GM12878 (cell line): ENCODE measurements around the gene GMDS. TPM values are rescaled to one million over a fixed set of nuclear protein-coding genes. Genes with fewer than 3 reads are reported as not detected.

Source experiments
- ATAC-seq: fragments of 200-7000 bp; cut with Tn5 transposase; 3 replicates; pipeline ENCODE4 v1.9.1; 2020; ENCODE audit warnings: mild to moderate bottlenecking, moderate library complexity
- BruUV-seq: library from RNA; stranded (reverse); fragments of 400-500 nt; replicated peaks from 2 replicates; lab custom pipeline; 2021; lab: Mats Ljungman, UMichigan
- CTCF ChIA-PET: fragments of 300-600 bp; sonication (Branson Sonifier 250); formaldehyde crosslinking; extraction: SDS; loops from one replicate; lab custom pipeline; 2021; ENCODE audit warnings: inconsistent platforms; lab: Yijun Ruan, JAX
- POLR2A ChIA-PET: fragments of 350-600 bp; formaldehyde crosslinking; extraction: SDS; loops from one replicate; lab custom pipeline; 2021; ENCODE audit warnings: inconsistent platforms; lab: Charles Lee
- RAD21 ChIA-PET: fragments of 300-600 bp; sonication (Branson Sonifier 250); formaldehyde crosslinking; loops from one replicate; lab custom pipeline; 2023; ENCODE audit warnings: antibody characterized with exemption; ENCODE audit not compliant: unreplicated experiment; lab: Charles Lee
- SMC1A ChIA-PET: fragments of 300-600 bp; sonication (Branson Sonifier 250); formaldehyde crosslinking; loops from one replicate; lab custom pipeline; 2023; ENCODE audit not compliant: unreplicated experiment, uncharacterized antibody; lab: Charles Lee
- DNase-seq: peaks from one replicate; pipeline ENCODE4 v3.0.0-alpha.2; 2011; ENCODE audit warnings: low read depth, low spot score
- FAIRE-seq: peaks from 3 replicates; lab custom pipeline; 2011; peaks lifted over from hg19 to GRCh38; lab: Jason Lieb, UNC
- H2AFZ ChIP-seq: 2 replicates; pipeline ENCODE4 v1.6.0; 2011; ENCODE audit warnings: low read depth, low read length, control low read depth; ENCODE audit not compliant: control insufficient read depth
- H3K27ac ChIP-seq: 2 replicates; pipeline ENCODE4 v1.5.1; 2011; ENCODE audit warnings: control low read depth; ENCODE audit not compliant: control insufficient read depth, insufficient read depth
- H3K27me3 ChIP-seq, 2 experiments: replicated peaks in 1 of 2; 2 replicates each; pipeline versions ENCODE4 v1.6.0 to v1.6.1; 2011; ENCODE audit warnings: low read length in 1 of 2; ENCODE audit not compliant: control insufficient read depth in 2 of 2, insufficient read depth in 2 of 2
- H3K36me3 ChIP-seq, 2 experiments: 2 replicates each; pipeline ENCODE4 v1.5.1; 2011; ENCODE audit warnings: low read length in 1 of 2; ENCODE audit not compliant: control insufficient read depth in 2 of 2, insufficient read depth in 2 of 2
- H3K4me1 ChIP-seq: 2 replicates; pipeline ENCODE4 v1.6.1; 2011; ENCODE audit warnings: mild to moderate bottlenecking, low read length, moderate library complexity, mixed read lengths; ENCODE audit not compliant: control insufficient read depth, insufficient read depth
- H3K4me2 ChIP-seq: 2 replicates; pipeline ENCODE4 v1.6.0; 2011; ENCODE audit warnings: control low read depth; ENCODE audit not compliant: control insufficient read depth, insufficient read depth
- H3K4me3 ChIP-seq: fragments of 200-600 bp; sonication (generic); 2 replicates; pipeline ENCODE4 v1.5.1; 2016
- H3K79me2 ChIP-seq: 2 replicates; pipeline ENCODE4 v1.6.0; 2011; ENCODE audit warnings: low read length; ENCODE audit not compliant: control insufficient read depth, insufficient read depth
- H3K9ac ChIP-seq: 2 replicates; pipeline ENCODE4 v1.8.0; 2011; ENCODE audit warnings: low read length, control low read depth, mixed read lengths; ENCODE audit not compliant: control insufficient read depth, insufficient read depth
- H3K9me3 ChIP-seq: replicated peaks from 3 replicates; pipeline ENCODE4 v1.5.1; 2011; ENCODE audit warnings: mild to moderate bottlenecking, low read length; ENCODE audit not compliant: control insufficient read depth, insufficient read depth
- H4K20me1 ChIP-seq: 2 replicates; pipeline ENCODE4 v1.6.0; 2011; ENCODE audit not compliant: control insufficient read depth, insufficient read depth
- ATF2 ChIP-seq: IDR thresholded peaks from 2 replicates; pipeline ENCODE4 v1.6.1; 2012; ENCODE audit warnings: low read length, inconsistent platforms
- BACH1 ChIP-seq: fragments of 450-650 bp; IDR thresholded peaks from 2 replicates; pipeline ENCODE4 v1.6.1; 2017; ENCODE audit warnings: mild to moderate bottlenecking, borderline replicate concordance
- MEF2A ChIP-seq: IDR thresholded peaks from 2 replicates; pipeline ENCODE4 v1.6.1; 2011; ENCODE audit warnings: low read depth, mild to moderate bottlenecking, low read length, moderate library complexity; ENCODE audit not compliant: insufficient read depth
- MYC ChIP-seq: IDR thresholded peaks from 2 replicates; pipeline ENCODE4 v1.6.1; 2011; ENCODE audit warnings: mild to moderate bottlenecking, low read length, moderate library complexity, inconsistent platforms; ENCODE audit not compliant: insufficient read depth, insufficient replicate concordance, insufficient read length, severe bottlenecking
- NBN ChIP-seq: fragments of 450-650 bp; IDR thresholded peaks from 2 replicates; pipeline ENCODE4 v1.6.1; 2016
- NFIC ChIP-seq: IDR thresholded peaks from 2 replicates; pipeline ENCODE4 v1.6.1; 2012; ENCODE audit warnings: low read depth, mild to moderate bottlenecking, inconsistent platforms, low read length, moderate library complexity
- NR2C2 ChIP-seq: IDR thresholded peaks from 2 replicates; pipeline ENCODE4 v1.6.1; 2011; ENCODE audit warnings: borderline replicate concordance, low read depth; ENCODE audit not compliant: control insufficient read depth, insufficient read length
- NRF1 ChIP-seq: conservative IDR thresholded peaks from 2 replicates; pipeline ENCODE4 v1.6.1; 2011; ENCODE audit warnings: mild to moderate bottlenecking, low read depth, low read length, improper control_type of control experiment
- STAT3 ChIP-seq: IDR thresholded peaks from 2 replicates; pipeline ENCODE4 v1.6.1; 2011; ENCODE audit warnings: low read depth, low read length, improper control_type of control experiment
- TCF3 ChIP-seq: IDR thresholded peaks from 2 replicates; pipeline ENCODE4 v1.6.1; 2012; ENCODE audit warnings: low read depth, mild to moderate bottlenecking, low read length, borderline replicate concordance; ENCODE audit not compliant: insufficient read depth
- YBX1 ChIP-seq: fragments of 450-650 bp; IDR thresholded peaks from 2 replicates; pipeline ENCODE4 v1.6.1; 2016; ENCODE audit warnings: antibody characterized with exemption
- WGBS: methylation state at CpG from one replicate; pipeline ENCODE4 v1.1.6; 2016; ENCODE audit warnings: low lambda C conversion rate; ENCODE audit not compliant: insufficient replicate concordance, insufficient coverage; ENCODE audit errors: missing lambda C conversion rate; 5-methylcytosine and 5-hydroxymethylcytosine counted together
- in situ Hi-C: fragments of 300-500 bp; cut with MboI; formaldehyde crosslinking; loops from 9 replicates; pipeline ENCODE4 v1.14.3; 2018; ENCODE audit warnings: mixed read lengths
- intact Hi-C: fragments of 100-400 bp; cut with micrococcal nuclease; formaldehyde crosslinking; loops from one replicate; pipeline ENCODE4 v1.14.2; 2022; ENCODE audit not compliant: unreplicated experiment
- polyA plus RNA-seq, 11 experiments: library from polyadenylated mRNA; depleted of rRNA in 4 of 11; unstranded in 6 of 11; stranded (reverse) in 5 of 11; fragments of >200 nt; fragmentation: Nextera tagmentation in 4 of 11; fragmentation: Illumina TruSeq in 1 of 11; extraction: Ambion mirVana in 4 of 11; extraction: Trizol in 1 of 11; gene quantifications; 1 replicate in 1 of 11; 2 replicates in 10 of 11; pipeline versions ENCODE4 v1.2.1 to v1.2.3, GENCODE V29; 2011 to 2016; ENCODE audit warnings: inconsistent platforms in 2 of 11, missing spikeins in 2 of 11, low read depth in 1 of 11
- total RNA-seq, 4 experiments: library from RNA; depleted of rRNA in 3 of 4; stranded (reverse); fragments of >200 nt in 3 of 4; fragmentation: Illumina TruSeq in 1 of 4; extraction: Trizol in 1 of 4; gene quantifications; 2 replicates each; pipeline versions ENCODE4 v1.2.1 to v1.2.3, GENCODE V29; 2013 to 2021
- TF ChIP-seq, protein P1 (sequence below): IDR thresholded peaks from 2 replicates; pipeline ENCODE4 v1.6.1; 2011; ENCODE audit warnings: borderline replicate concordance, low read depth, mild to moderate bottlenecking, moderate library complexity, low read length; ENCODE audit not compliant: insufficient read depth, poor library complexity, severe bottlenecking

The GMDS gene
- total and polyA plus RNA-seq, 10 of the 15 experiments (the other 5 are each of a cell fraction or from before 2014, with no cell fraction given), result 0.61 to 53.8 (median 29.3) TPM

DNA sequence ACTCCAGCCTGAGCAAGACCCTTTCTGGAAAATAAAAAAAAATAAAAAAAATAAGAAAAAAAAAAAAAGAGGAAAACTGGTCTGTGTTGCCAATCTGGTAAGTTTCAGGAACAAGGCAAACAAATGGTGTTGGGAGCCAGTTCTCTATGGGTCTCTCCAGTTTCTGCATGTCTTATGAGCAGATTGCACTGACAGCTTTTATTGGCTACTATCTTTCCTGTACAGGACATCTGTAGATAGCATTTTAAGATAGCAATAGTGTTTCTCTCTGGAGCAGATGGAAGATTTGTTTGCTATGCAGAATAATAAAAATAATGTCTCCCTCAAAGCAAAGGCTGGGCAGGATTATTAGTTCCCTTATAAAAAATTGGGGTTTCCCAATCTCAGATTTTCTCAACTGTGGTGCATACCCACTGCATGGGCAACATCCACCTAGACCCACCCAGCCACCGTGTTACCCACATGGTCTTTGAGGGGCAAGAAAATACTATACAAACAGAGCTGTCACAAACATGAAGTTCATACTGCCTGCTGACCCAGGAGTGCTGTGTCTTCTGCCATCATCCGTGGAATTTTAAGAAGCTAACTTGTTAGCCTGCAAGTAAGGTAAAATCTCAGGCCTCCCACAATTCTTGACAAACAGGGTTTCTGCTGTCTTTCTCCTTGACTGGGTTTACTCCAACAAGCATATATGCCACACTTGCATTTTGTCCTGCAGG, 9.5 kb downstream of the GMDS start:
- TF ChIP-seq NBN (no peak), TCF3 (no peak), MEF2A (no peak), ATF2 (no peak), NFIC (no peak), MYC (no peak), BACH1 (no peak), NR2C2 (no peak), NRF1 (no peak), STAT3 (no peak), YBX1 (no peak)
- TF ChIP-seq, protein P1, sequence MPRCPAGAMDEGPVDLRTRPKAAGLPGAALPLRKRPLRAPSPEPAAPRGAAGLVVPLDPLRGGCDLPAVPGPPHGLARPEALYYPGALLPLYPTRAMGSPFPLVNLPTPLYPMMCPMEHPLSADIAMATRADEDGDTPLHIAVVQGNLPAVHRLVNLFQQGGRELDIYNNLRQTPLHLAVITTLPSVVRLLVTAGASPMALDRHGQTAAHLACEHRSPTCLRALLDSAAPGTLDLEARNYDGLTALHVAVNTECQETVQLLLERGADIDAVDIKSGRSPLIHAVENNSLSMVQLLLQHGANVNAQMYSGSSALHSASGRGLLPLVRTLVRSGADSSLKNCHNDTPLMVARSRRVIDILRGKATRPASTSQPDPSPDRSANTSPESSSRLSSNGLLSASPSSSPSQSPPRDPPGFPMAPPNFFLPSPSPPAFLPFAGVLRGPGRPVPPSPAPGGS, result no peak
- FAIRE-seq (no peak), ATAC-seq (no peak), DNase-seq (no peak)
- ChIA-PET POLR2A (interaction anchor here (1.1 to 1.5 kb wide), 2 partner anchors 9 to 14 kb away, joined by 3 read pairs; no protein-coding TSS in a partner anchor), CTCF (no interaction called here), SMC1A (interaction anchor here (0.6 to 1.4 kb wide), 2 partner anchors 28 to 50 kb away, joined by 3 to 4 read pairs; no protein-coding TSS in a partner anchor), RAD21 (interaction anchor here (0.6 kb wide), 1 partner anchor 8 kb away, joined by 4 read pairs; no protein-coding TSS in a partner anchor)
- Histone ChIP-seq H3K27ac (no peak overlapping the region), H3K9ac (no peak overlapping the region), H3K36me3 (no peaks in the 10 kb centered on the region), H3K4me1 (peaks cover 18% of the 10 kb centered on the region), H4K20me1 (no peaks in the 10 kb centered on the region), H3K4me2 (no peak overlapping the region), H3K27me3 (no peaks in the 10 kb centered on the region), H3K4me3 (no peak overlapping the region), H2AFZ (no peak overlapping the region), H3K9me3 (no peaks in the 10 kb centered on the region), H3K79me2 (peaks cover 26% of the 10 kb centered on the region)
- 74% methylated on average over 2 of the region's 2 CpGs for WGBS
- intact Hi-C loops, result no loop called here
- no TSS peak for BruUV-seq
- in situ Hi-C loops, result no loop called here
